HepG2 (cell line): ENCODE data around the gene DDX6.

Source experiments
- CEBPG ChIP-seq: IDR thresholded peaks from 2 replicates; pipeline ENCODE4 v1.6.1; 2016
- CHD2 ChIP-seq: IDR thresholded peaks from 2 replicates; pipeline ENCODE4 v1.6.1; 2011; ENCODE audit warnings: low read depth, low read length, improper control_type of control experiment
- CTCF ChIP-seq: sonication (generic); formaldehyde crosslinking; IDR thresholded peaks from 2 replicates; pipeline ENCODE4 v1.5.0; 2020; ENCODE audit warnings: mild to moderate bottlenecking, missing genetic modification reagents, moderate library complexity
- ETV5 ChIP-seq: IDR thresholded peaks from 2 replicates; pipeline ENCODE4 v1.6.1; 2018; ENCODE audit warnings: missing biosample characterization, missing genetic modification reagents, inconsistent platforms, borderline replicate concordance
- EZH2 ChIP-seq: conservative IDR thresholded peaks from 2 replicates; pipeline ENCODE4 v1.6.1; 2012; ENCODE audit warnings: mild to moderate bottlenecking, low read depth, low read length, moderate library complexity
- FOXM1 ChIP-seq: sonication (generic); formaldehyde crosslinking; IDR thresholded peaks from 2 replicates; pipeline ENCODE4 v1.5.0; 2020; ENCODE audit warnings: missing genetic modification reagents
- XRCC5 ChIP-seq: fragments of 200-400 bp; formaldehyde crosslinking; optimal IDR thresholded peaks from 2 replicates; pipeline ENCODE3; 2017; ENCODE audit warnings: mild to moderate bottlenecking, low read length
- ZNF274 ChIP-seq: sonication (generic); formaldehyde crosslinking; IDR thresholded peaks from 2 replicates; pipeline ENCODE4 v1.5.1; 2020; ENCODE audit warnings: mild to moderate bottlenecking, missing genetic modification reagents

GRCh38 chr11:118837868-118838267 lies 46.9 kb upstream of the DDX6 start:
- TF ChIP-seq FOXM1 (CRISPR knock-in tag) (no peak), CTCF (CRISPR knock-in tag) (no peak), ZNF274 (CRISPR knock-in tag) (no peak), XRCC5 (no peak), CEBPG (no peak), EZH2 (no peak), ETV5 (CRISPR knock-in tag) (no peak), CHD2 (no peak)
